Astrocyte (in vitro differentiated cells and primary cell): Measurements from ENCODE around the gene PROSER3. TPM values are rescaled to one million over a fixed set of nuclear protein-coding genes. Genes with fewer than 3 reads are reported as not detected.

Source experiments
- DNase-seq: peaks from one replicate; pipeline ENCODE4 v3.0.0-alpha.2; 2010; ENCODE audit warnings: low read depth
- FAIRE-seq: peaks from 2 replicates; lab custom pipeline; 2011; peaks lifted over from hg19 to GRCh38; lab: Jason Lieb, UNC
- H2AFZ ChIP-seq: 2 replicates; pipeline ENCODE4 v1.6.0; 2012; ENCODE audit warnings: low read depth, low read length, inconsistent platforms
- H3K27ac ChIP-seq: 2 replicates; pipeline ENCODE4 v1.5.1; 2011; ENCODE audit warnings: low read depth, low read length, inconsistent platforms
- H3K27me3 ChIP-seq: 2 replicates; pipeline ENCODE4 v1.6.0; 2011; ENCODE audit warnings: low read length, inconsistent platforms; ENCODE audit not compliant: insufficient read depth
- H3K36me3 ChIP-seq: 2 replicates; pipeline ENCODE4 v1.5.1; 2011; ENCODE audit warnings: low read length, inconsistent platforms; ENCODE audit not compliant: insufficient read depth
- H3K4me1 ChIP-seq: 2 replicates; pipeline ENCODE4 v1.5.1; 2011; ENCODE audit warnings: low read length, inconsistent platforms; ENCODE audit not compliant: insufficient read depth
- H3K4me2 ChIP-seq: 2 replicates; pipeline ENCODE4 v1.6.0; 2012; ENCODE audit warnings: low read length, inconsistent platforms
- H3K4me3 ChIP-seq: 2 replicates; pipeline ENCODE4 v1.5.1; 2011; ENCODE audit warnings: low read depth, mild to moderate bottlenecking, low read length, inconsistent platforms; ENCODE audit not compliant: insufficient read depth
- H3K79me2 ChIP-seq: 2 replicates; pipeline ENCODE4 v1.6.0; 2012; ENCODE audit warnings: mild to moderate bottlenecking, low read length, inconsistent platforms; ENCODE audit not compliant: insufficient read depth
- H3K9ac ChIP-seq: 2 replicates; pipeline ENCODE4 v1.6.0; 2012; ENCODE audit warnings: mild to moderate bottlenecking, low read length, inconsistent platforms
- H3K9me3 ChIP-seq: 2 replicates; pipeline ENCODE4 v1.5.1; 2012; ENCODE audit warnings: low read depth, mild to moderate bottlenecking, low read length, inconsistent platforms; ENCODE audit not compliant: insufficient read depth
- H4K20me1 ChIP-seq: 2 replicates; pipeline ENCODE4 v1.6.0; 2012; ENCODE audit warnings: low read length, inconsistent platforms; ENCODE audit not compliant: insufficient read depth
- H3K27ac Mint-ChIP-seq: one replicate; pipeline ENCODE4 v1.8.0; 2021; ENCODE audit warnings: mild to moderate bottlenecking, mixed read lengths; ENCODE audit not compliant: unreplicated experiment
- H3K27me3 Mint-ChIP-seq: one replicate; pipeline ENCODE4 v1.8.0; 2021; ENCODE audit warnings: low read depth, mixed read lengths; ENCODE audit not compliant: unreplicated experiment
- H3K36me3 Mint-ChIP-seq: one replicate; pipeline ENCODE4 v1.8.0; 2021; ENCODE audit warnings: low read depth, mixed read lengths; ENCODE audit not compliant: unreplicated experiment
- H3K4me1 Mint-ChIP-seq: one replicate; pipeline ENCODE4 v1.8.0; 2021; ENCODE audit warnings: low read depth, mixed read lengths; ENCODE audit not compliant: unreplicated experiment
- H3K4me3 Mint-ChIP-seq: one replicate; pipeline ENCODE4 v1.8.0; 2021; ENCODE audit warnings: mild to moderate bottlenecking, moderate library complexity, mixed read lengths; ENCODE audit not compliant: unreplicated experiment
- H3K9me3 Mint-ChIP-seq: one replicate; pipeline ENCODE4 v1.8.0; 2021; ENCODE audit warnings: mild to moderate bottlenecking, mixed read lengths; ENCODE audit not compliant: unreplicated experiment
- EZH2 ChIP-seq: IDR thresholded peaks from 2 replicates; pipeline ENCODE4 v1.6.1; 2012; ENCODE audit warnings: mild to moderate bottlenecking, low read length, inconsistent platforms; ENCODE audit not compliant: insufficient read depth
- total RNA-seq: library from RNA; stranded (reverse); gene quantifications from 2 replicates; pipeline ENCODE4 v1.2.1, GENCODE V29; 2021
- TF ChIP-seq, protein P1 (sequence below): IDR thresholded peaks from 2 replicates; pipeline ENCODE4 v1.5.1; 2011; ENCODE audit warnings: low read depth, mild to moderate bottlenecking, inconsistent platforms, low read length, moderate library complexity; ENCODE audit not compliant: insufficient read depth

PROSER3 gene
- total RNA-seq, 1 donor from 2014 or later = 35.6 TPM

DNA sequence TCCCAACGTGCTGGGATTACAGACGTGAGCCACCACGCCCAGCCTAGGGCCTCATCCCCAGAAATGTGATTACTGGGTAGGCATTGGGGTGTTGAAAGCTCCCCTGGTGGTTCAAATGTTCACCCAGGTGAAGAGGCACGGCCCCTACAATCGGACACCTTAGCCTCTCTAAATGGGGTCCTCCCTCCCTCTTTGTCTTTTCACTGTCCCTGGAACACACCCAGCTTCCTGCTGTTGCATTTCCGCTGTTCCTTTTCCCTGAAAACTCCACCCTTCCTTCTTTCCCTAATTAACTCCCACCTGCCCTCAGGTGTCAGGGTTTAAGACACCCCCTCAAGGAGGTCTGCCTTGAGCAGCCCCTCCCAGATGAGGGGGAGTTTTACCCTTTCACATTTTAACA is 58.3 kb downstream of the PROSER3 start:
- H3K4me1 ChIP-seq = no peaks in the 10 kb centered on the region
- no peak for DNase-seq
- H2AFZ ChIP-seq = no peak overlapping the region
- Mint-ChIP-seq H3K36me3 (no peaks in the 10 kb centered on the region), H3K27ac (no peak overlapping the region), H3K4me1 (no peaks in the 10 kb centered on the region), H3K9me3 (no peaks in the 10 kb centered on the region), H3K4me3 (no peak overlapping the region), H3K27me3 (peaks cover 13% of the 10 kb centered on the region)
- H3K36me3 ChIP-seq = no peaks in the 10 kb centered on the region
- TF ChIP-seq EZH2 = no peak
- TF ChIP-seq, protein P1, sequence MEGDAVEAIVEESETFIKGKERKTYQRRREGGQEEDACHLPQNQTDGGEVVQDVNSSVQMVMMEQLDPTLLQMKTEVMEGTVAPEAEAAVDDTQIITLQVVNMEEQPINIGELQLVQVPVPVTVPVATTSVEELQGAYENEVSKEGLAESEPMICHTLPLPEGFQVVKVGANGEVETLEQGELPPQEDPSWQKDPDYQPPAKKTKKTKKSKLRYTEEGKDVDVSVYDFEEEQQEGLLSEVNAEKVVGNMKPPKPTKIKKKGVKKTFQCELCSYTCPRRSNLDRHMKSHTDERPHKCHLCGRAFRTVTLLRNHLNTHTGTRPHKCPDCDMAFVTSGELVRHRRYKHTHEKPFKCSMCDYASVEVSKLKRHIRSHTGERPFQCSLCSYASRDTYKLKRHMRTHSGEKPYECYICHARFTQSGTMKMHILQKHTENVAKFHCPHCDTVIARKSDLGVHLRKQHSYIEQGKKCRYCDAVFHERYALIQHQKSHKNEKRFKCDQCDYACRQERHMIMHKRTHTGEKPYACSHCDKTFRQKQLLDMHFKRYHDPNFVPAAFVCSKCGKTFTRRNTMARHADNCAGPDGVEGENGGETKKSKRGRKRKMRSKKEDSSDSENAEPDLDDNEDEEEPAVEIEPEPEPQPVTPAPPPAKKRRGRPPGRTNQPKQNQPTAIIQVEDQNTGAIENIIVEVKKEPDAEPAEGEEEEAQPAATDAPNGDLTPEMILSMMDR = no peak
- H3K4me2 ChIP-seq = no peak overlapping the region
- H3K9ac ChIP-seq = no peak overlapping the region
- no peaks in the 10 kb centered on the region for H4K20me1 ChIP-seq
- H3K79me2 ChIP-seq = no peaks in the 10 kb centered on the region
- peaks cover 7% of the 10 kb centered on the region for H3K27me3 ChIP-seq
- no peak for FAIRE-seq
- H3K9me3 ChIP-seq = no peaks in the 10 kb centered on the region
- H3K4me3 ChIP-seq = no peak overlapping the region
- H3K27ac ChIP-seq = no peak overlapping the region

GRCh38 chr19:35816846-35817245 is 58.9 kb downstream of the PROSER3 start:
- Mint-ChIP-seq H3K27me3 (peaks cover 10% of the 10 kb centered on the region), H3K9me3 (no peaks in the 10 kb centered on the region), H3K27ac (no peak overlapping the region), H3K4me3 (no peak overlapping the region), H3K36me3 (no peaks in the 10 kb centered on the region), H3K4me1 (no peaks in the 10 kb centered on the region)
- H3K36me3 ChIP-seq = no peaks in the 10 kb centered on the region
- no peak overlapping the region for H3K9ac ChIP-seq
- no peak overlapping the region for H3K27ac ChIP-seq
- H4K20me1 ChIP-seq = no peaks in the 10 kb centered on the region
- H3K9me3 ChIP-seq = no peaks in the 10 kb centered on the region
- no peak overlapping the region for H2AFZ ChIP-seq
- TF ChIP-seq, protein P1 = no peak
- TF ChIP-seq EZH2 = no peak
- no peaks in the 10 kb centered on the region for H3K79me2 ChIP-seq
- no peak overlapping the region for H3K4me2 ChIP-seq
- H3K27me3 ChIP-seq = peaks cover 7% of the 10 kb centered on the region
- no peak overlapping the region for H3K4me3 ChIP-seq
- DNase-seq = no peak
- H3K4me1 ChIP-seq = no peaks in the 10 kb centered on the region
- no peak for FAIRE-seq

- Histone ChIP-seq H3K4me1 (no peaks in the 10 kb centered on the region), H3K4me3 (no peak overlapping the region), H3K9ac (no peak overlapping the region), H3K79me2 (no peaks in the 10 kb centered on the region), H3K9me3 (no peaks in the 10 kb centered on the region), H4K20me1 (no peaks in the 10 kb centered on the region), H3K27me3 (peaks cover 4% of the 10 kb centered on the region), H3K36me3 (no peaks in the 10 kb centered on the region), H2AFZ (no peak overlapping the region), H3K4me2 (no peak overlapping the region), H3K27ac (no peak overlapping the region)
- TF ChIP-seq, protein P1 = no peak
- no peak for TF ChIP-seq EZH2
- no peaks in the 10 kb centered on the region for H3K9me3 Mint-ChIP-seq
- peaks cover 15% of the 10 kb centered on the region for H3K27me3 Mint-ChIP-seq
- H3K4me3 Mint-ChIP-seq = no peak overlapping the region
- DNase-seq (no peak), FAIRE-seq (no peak)
- H3K27ac Mint-ChIP-seq = no peak overlapping the region
- no peaks in the 10 kb centered on the region for H3K4me1 Mint-ChIP-seq
- H3K36me3 Mint-ChIP-seq = no peaks in the 10 kb centered on the region
Measured at GRCh38 chr19:35818445-35818844, 60.5 kb downstream of the PROSER3 start.

Other genes starting within 250 kb of the PROSER3 start
- gene DMKN, start 244.5 kb upstream of the PROSER3 start, total RNA-seq = 50.7 and 56.9 TPM in 2 replicates
- 0.18 and 0.38 TPM in 2 replicates for gene SBSN, start 229.9 kb upstream of the PROSER3 start, total RNA-seq
- not detected in 2 replicates for gene GAPDHS, start 224.7 kb upstream of the PROSER3 start, total RNA-seq
- 68.2 and 69.3 TPM in 2 replicates for gene TMEM147, start 212.6 kb upstream of the PROSER3 start, total RNA-seq
- gene ATP4A, start 194.5 kb upstream of the PROSER3 start, total RNA-seq = not detected in 2 replicates
- gene PMIS2, start 172.0 kb upstream of the PROSER3 start, total RNA-seq = not detected in 2 replicates
- gene HAUS5, start 145.4 kb upstream of the PROSER3 start, total RNA-seq = 5.3 and 6.0 TPM in 2 replicates
- gene RBM42, start 129.1 kb upstream of the PROSER3 start, total RNA-seq = 102 and 106 TPM in 2 replicates
- 0.45 TPM in 1 of 2 replicates, not detected in the other for gene ETV2, start 116.4 kb upstream of the PROSER3 start, total RNA-seq
- gene COX6B1, start 109.9 kb upstream of the PROSER3 start, total RNA-seq = 326 and 344 TPM in 2 replicates
- 0.18 TPM in 1 of 2 replicates, not detected in the other for gene UPK1A, start 91.7 kb upstream of the PROSER3 start, total RNA-seq
- gene ZBTB32, start 53.6 kb upstream of the PROSER3 start, total RNA-seq = not detected in 2 replicates
- gene KMT2B, start 40.2 kb upstream of the PROSER3 start, total RNA-seq = 28.7 and 29.0 TPM in 2 replicates
- 2.0 and 2.4 TPM in 2 replicates for gene IGFLR1, start 15.7 kb upstream of the PROSER3 start, total RNA-seq
- gene U2AF1L4, start 12.8 kb upstream of the PROSER3 start, total RNA-seq = 15.7 and 16.6 TPM in 2 replicates
- gene PSENEN, start 12.5 kb upstream of the PROSER3 start, total RNA-seq = 97.5 and 100 TPM in 2 replicates
- 12.7 and 15.6 TPM in 2 replicates for gene LIN37, start 9.6 kb upstream of the PROSER3 start, total RNA-seq
- 1.2 and 1.9 TPM in 2 replicates for gene HSPB6, start 1.1 kb upstream of the PROSER3 start, total RNA-seq
- gene ARHGAP33, start 17.4 kb downstream of the PROSER3 start, total RNA-seq = 5.5 and 6.8 TPM in 2 replicates
- not detected in 2 replicates for gene PRODH2, start 54.7 kb downstream of the PROSER3 start, total RNA-seq
- gene NPHS1, start 94.3 kb downstream of the PROSER3 start, total RNA-seq = not detected in 2 replicates
- gene KIRREL2, start 98.7 kb downstream of the PROSER3 start, total RNA-seq = 0.12 and 0.18 TPM in 2 replicates
- gene APLP1, start 110.4 kb downstream of the PROSER3 start, total RNA-seq = 66.0 and 69.4 TPM in 2 replicates
- gene NFKBID, start 142.4 kb downstream of the PROSER3 start, total RNA-seq = 7.0 and 8.4 TPM in 2 replicates
- gene HCST, start 144.4 kb downstream of the PROSER3 start, total RNA-seq = 1.8 and 2.1 TPM in 2 replicates
- not detected in 2 replicates for gene TYROBP, start 150.1 kb downstream of the PROSER3 start, total RNA-seq
- gene LRFN3, start 178.2 kb downstream of the PROSER3 start, total RNA-seq = 15.1 and 15.3 TPM in 2 replicates
- gene SDHAF1, start 237.0 kb downstream of the PROSER3 start, total RNA-seq = 8.8 and 10.9 TPM in 2 replicates